ENCODE measurements around the gene GJB6.

DNA sequence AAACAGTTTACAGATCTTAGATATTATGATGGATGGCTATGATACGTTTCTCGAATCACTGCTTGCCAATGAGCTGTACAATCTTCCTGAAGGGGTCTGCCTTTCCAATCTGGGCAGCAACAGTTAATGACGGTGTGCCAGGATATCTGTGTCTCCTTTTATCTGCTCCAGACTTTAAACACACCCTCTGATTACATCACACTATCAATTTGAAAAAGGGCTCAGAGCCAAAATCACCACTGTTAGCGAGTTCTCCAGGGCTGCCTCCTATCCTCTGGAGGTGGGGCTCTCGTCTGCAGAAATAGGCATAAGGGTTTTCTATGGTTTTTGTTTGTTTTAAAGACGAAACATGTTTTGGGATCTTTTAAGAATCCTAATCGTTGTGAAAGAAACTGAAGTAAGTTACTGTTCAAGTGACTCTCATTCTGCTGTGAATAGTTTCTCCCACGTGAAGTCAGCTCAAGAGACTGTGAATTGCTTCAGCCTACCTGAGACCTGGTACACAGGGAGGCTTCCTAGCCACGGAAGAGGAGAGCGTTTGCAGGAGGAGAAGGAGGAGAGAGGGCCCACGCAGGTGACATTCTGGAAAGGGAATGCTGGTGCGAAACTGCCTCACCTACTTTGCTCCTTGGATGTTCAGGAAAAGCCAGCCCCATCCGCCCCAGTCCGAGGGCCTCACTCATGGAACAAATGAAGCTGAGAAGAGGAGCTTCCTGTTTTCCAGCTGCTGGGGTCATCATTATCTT, 56.0 kb downstream of the GJB6 start:
- TF ChIP-seq POLR2AphosphoS5 (IDR thresholded peaks at IDR 0.05; ENCODE audit: low read depth, low read length) (no peak), POLR2A (IDR thresholded peaks at IDR 0.05; ENCODE audit: low read depth, low read length) (no peak)
